H9 (cell line): ENCODE results near the gene CSF1R. TPM values are rescaled to one million over a fixed set of nuclear protein-coding genes. Genes with fewer than 3 reads are reported as not detected.

Experiments
- DNase-seq: peaks from one replicate; pipeline ENCODE4 v3.0.0-alpha.2; 2017
- H2AFZ ChIP-seq: one replicate; pipeline ENCODE4 v1.6.1; 2013; ENCODE audit warnings: mild to moderate bottlenecking, low read length, control low read depth, moderate library complexity
- H2AK5ac ChIP-seq: 2 replicates; pipeline ENCODE4 v1.6.1; 2013; ENCODE audit warnings: low read length, control low read depth, mixed read lengths; ENCODE audit not compliant: insufficient read length
- H2BK120ac ChIP-seq: one replicate; pipeline ENCODE4 v1.6.1; 2013; ENCODE audit warnings: low read depth, mild to moderate bottlenecking, low read length, control low read depth, inconsistent platforms; ENCODE audit not compliant: poor library complexity, severe bottlenecking
- H2BK12ac ChIP-seq: 2 replicates; pipeline ENCODE4 v1.6.1; 2013; ENCODE audit warnings: low read length, control low read depth, mixed read lengths, low read depth; ENCODE audit not compliant: insufficient read length
- H2BK15ac ChIP-seq: 2 replicates; pipeline ENCODE4 v1.6.1; 2013; ENCODE audit warnings: low read depth, low read length, control low read depth
- H2BK20ac ChIP-seq: one replicate; pipeline ENCODE4 v1.6.1; 2013; ENCODE audit warnings: low read depth, mild to moderate bottlenecking, low read length, control low read depth, inconsistent platforms; ENCODE audit not compliant: poor library complexity, severe bottlenecking
- H2BK5ac ChIP-seq: 2 replicates; pipeline ENCODE4 v1.6.1; 2013; ENCODE audit warnings: low read length, control low read depth, mixed read lengths; ENCODE audit not compliant: insufficient read length
- H3K14ac ChIP-seq: 2 replicates; pipeline ENCODE4 v1.6.1; 2013; ENCODE audit warnings: low read length, control low read depth; ENCODE audit not compliant: insufficient read depth
- H3K18ac ChIP-seq: 2 replicates; pipeline ENCODE4 v1.6.1; 2013; ENCODE audit warnings: low read depth, mild to moderate bottlenecking, mixed read lengths, low read length, control low read depth; ENCODE audit not compliant: insufficient read length
- H3K23ac ChIP-seq: 2 replicates; pipeline ENCODE4 v1.6.1; 2013; ENCODE audit warnings: low read length, control low read depth, mixed read lengths, low read depth; ENCODE audit not compliant: insufficient read length
- H3K23me2 ChIP-seq: 2 replicates; pipeline ENCODE4 v1.6.1; 2013; ENCODE audit warnings: low read depth, mild to moderate bottlenecking, mixed read lengths, low read length, control low read depth; ENCODE audit not compliant: insufficient read length, poor library complexity, severe bottlenecking
- H3K27ac ChIP-seq: 2 replicates; pipeline ENCODE4 v1.5.1; 2013; ENCODE audit warnings: low read length, control low read depth, mixed read lengths, low read depth; ENCODE audit not compliant: insufficient read length
- H3K27me3 ChIP-seq: 2 replicates; pipeline ENCODE4 v1.6.1; 2013; ENCODE audit warnings: low read length, control low read depth, inconsistent platforms; ENCODE audit not compliant: insufficient read depth
- H3K4ac ChIP-seq: 2 replicates; pipeline ENCODE4 v1.6.1; 2013; ENCODE audit warnings: low read depth, mild to moderate bottlenecking, control low read depth, inconsistent platforms, low read length, moderate library complexity
- H3K4me1 ChIP-seq: 2 replicates; pipeline ENCODE4 v1.6.1; 2013; ENCODE audit warnings: low read length, control low read depth, inconsistent platforms; ENCODE audit not compliant: insufficient read depth
- H3K4me2 ChIP-seq: 2 replicates; pipeline ENCODE4 v1.6.1; 2013; ENCODE audit warnings: low read length, control low read depth, mixed read lengths; ENCODE audit not compliant: insufficient read length, insufficient read depth
- H3K56ac ChIP-seq: 2 replicates; pipeline ENCODE4 v1.6.1; 2013; ENCODE audit warnings: low read depth, mild to moderate bottlenecking, mixed read lengths, low read length, control low read depth; ENCODE audit not compliant: insufficient read length
- H3K79me1 ChIP-seq: 2 replicates; pipeline ENCODE4 v1.6.1; 2013; ENCODE audit warnings: low read depth, mild to moderate bottlenecking, moderate library complexity, low read length, control low read depth, inconsistent platforms; ENCODE audit not compliant: insufficient read depth, poor library complexity, severe bottlenecking
- H3K79me2 ChIP-seq: 2 replicates; pipeline ENCODE4 v1.6.1; 2013; ENCODE audit warnings: low read length, control low read depth, inconsistent platforms; ENCODE audit not compliant: insufficient read depth
- H3K9ac ChIP-seq: 2 replicates; pipeline ENCODE4 v1.6.1; 2013; ENCODE audit warnings: low read length, control low read depth, mixed read lengths; ENCODE audit not compliant: insufficient read length; ENCODE audit errors: extremely low read depth
- H3K9me3 ChIP-seq: one replicate; pipeline ENCODE4 v1.6.1; 2013; ENCODE audit warnings: low read depth, low read length, inconsistent platforms; ENCODE audit not compliant: control insufficient read depth
- H3T11ph ChIP-seq: one replicate; pipeline ENCODE4 v1.6.1; 2013; ENCODE audit warnings: mild to moderate bottlenecking, low read length, control low read depth, inconsistent platforms
- H4K20me1 ChIP-seq: one replicate; pipeline ENCODE4 v1.6.1; 2013; ENCODE audit not compliant: control insufficient read depth, insufficient read length, insufficient read depth
- H4K5ac ChIP-seq: 2 replicates; pipeline ENCODE4 v1.6.1; 2013; ENCODE audit warnings: low read depth, mild to moderate bottlenecking, mixed read lengths, low read length, control low read depth; ENCODE audit not compliant: insufficient read length
- H4K8ac ChIP-seq: replicated peaks from 2 replicates; pipeline ENCODE4 v1.6.1; 2013; ENCODE audit warnings: low read length, control low read depth, mixed read lengths, low read depth; ENCODE audit not compliant: insufficient read length
- H4K91ac ChIP-seq: 2 replicates; pipeline ENCODE4 v1.6.1; 2013; ENCODE audit warnings: low read depth, mild to moderate bottlenecking, moderate library complexity, mixed read lengths, low read length, control low read depth; ENCODE audit not compliant: insufficient read length
- H3K27ac Mint-ChIP-seq, 3 experiments: 2 replicates in 2 of 3; 3 replicates in 1 of 3; pipeline ENCODE4 v1.8.0; 2020 to 2021; ENCODE audit warnings: mixed read lengths in 3 of 3, mild to moderate bottlenecking in 1 of 3, moderate library complexity in 1 of 3
- H3K27me3 Mint-ChIP-seq: 2 replicates; pipeline ENCODE4 v1.8.0; 2021; ENCODE audit warnings: low read depth, mild to moderate bottlenecking, moderate library complexity, mixed read lengths
- H3K36me3 Mint-ChIP-seq, 3 experiments: 2 replicates in 2 of 3; 3 replicates in 1 of 3; pipeline ENCODE4 v1.8.0; 2020 to 2021; ENCODE audit warnings: low read depth in 3 of 3, mixed read lengths in 3 of 3; ENCODE audit not compliant: insufficient read depth in 1 of 3
- H3K4me1 Mint-ChIP-seq, 2 experiments: 2 replicates each; pipeline ENCODE4 v1.8.0; 2020; ENCODE audit warnings: mixed read lengths in 2 of 2
- H3K4me3 Mint-ChIP-seq, 2 experiments: 2 replicates in 1 of 2; 3 replicates in 1 of 2; pipeline ENCODE4 v1.8.0; 2020 to 2021; ENCODE audit warnings: mild to moderate bottlenecking in 2 of 2, mixed read lengths in 2 of 2, moderate library complexity in 1 of 2
- H3K9me3 Mint-ChIP-seq, 2 experiments: 2 replicates in 1 of 2; 3 replicates in 1 of 2; pipeline ENCODE4 v1.8.0; 2020; ENCODE audit warnings: mild to moderate bottlenecking in 2 of 2, mixed read lengths in 2 of 2, moderate library complexity in 1 of 2
- WGBS: extraction: QIAGEN DNeasy Blood & Tissue Kit; methylation state at CpG from one replicate; pipeline ENCODE4 v1.1.7; 2013; ENCODE audit warnings: missing lambda C conversion rate, low lambda C conversion rate, mixed read lengths; ENCODE audit not compliant: insufficient read length; ENCODE audit errors: extremely low coverage; 5-methylcytosine and 5-hydroxymethylcytosine counted together
- total RNA-seq: library from RNA; stranded (reverse); gene quantifications from 2 replicates; pipeline ENCODE4 v1.2.1, GENCODE V29; 2021
- TF ChIP-seq, protein P1 (sequence below): fragments of 200-600 bp; sonication (generic); conservative IDR thresholded peaks from 3 replicates; pipeline ENCODE4 v1.8.0; 2021; ENCODE audit warnings: antibody characterized with exemption, mild to moderate bottlenecking

Gene CSF1R
- total RNA-seq, 1 experiment from 2014 or later: 0.13 TPM

DNA sequence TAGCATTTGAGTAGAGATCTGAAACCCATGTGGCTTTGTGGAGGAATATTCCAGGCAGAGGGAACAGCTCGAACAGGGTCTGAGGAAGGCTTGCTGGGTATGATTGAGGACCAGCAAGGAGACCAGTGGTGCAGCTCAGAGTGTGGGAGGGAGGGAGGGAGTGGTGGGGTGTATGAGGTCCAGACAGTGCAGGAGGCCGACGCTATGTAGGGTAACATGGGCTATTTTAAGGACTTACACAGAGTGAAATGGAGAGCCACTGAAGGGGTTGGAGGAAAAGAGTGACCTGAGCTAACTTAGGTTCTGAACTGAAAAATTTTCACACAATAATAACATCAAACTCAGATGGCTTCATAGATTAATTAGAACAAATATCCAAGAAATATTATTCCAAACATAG lies 43.9 kb downstream of the CSF1R start:
- H4K5ac ChIP-seq: no peak overlapping the region
- TF ChIP-seq, protein P1, sequence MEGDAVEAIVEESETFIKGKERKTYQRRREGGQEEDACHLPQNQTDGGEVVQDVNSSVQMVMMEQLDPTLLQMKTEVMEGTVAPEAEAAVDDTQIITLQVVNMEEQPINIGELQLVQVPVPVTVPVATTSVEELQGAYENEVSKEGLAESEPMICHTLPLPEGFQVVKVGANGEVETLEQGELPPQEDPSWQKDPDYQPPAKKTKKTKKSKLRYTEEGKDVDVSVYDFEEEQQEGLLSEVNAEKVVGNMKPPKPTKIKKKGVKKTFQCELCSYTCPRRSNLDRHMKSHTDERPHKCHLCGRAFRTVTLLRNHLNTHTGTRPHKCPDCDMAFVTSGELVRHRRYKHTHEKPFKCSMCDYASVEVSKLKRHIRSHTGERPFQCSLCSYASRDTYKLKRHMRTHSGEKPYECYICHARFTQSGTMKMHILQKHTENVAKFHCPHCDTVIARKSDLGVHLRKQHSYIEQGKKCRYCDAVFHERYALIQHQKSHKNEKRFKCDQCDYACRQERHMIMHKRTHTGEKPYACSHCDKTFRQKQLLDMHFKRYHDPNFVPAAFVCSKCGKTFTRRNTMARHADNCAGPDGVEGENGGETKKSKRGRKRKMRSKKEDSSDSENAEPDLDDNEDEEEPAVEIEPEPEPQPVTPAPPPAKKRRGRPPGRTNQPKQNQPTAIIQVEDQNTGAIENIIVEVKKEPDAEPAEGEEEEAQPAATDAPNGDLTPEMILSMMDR: no peak
- H3K23ac ChIP-seq: no peak overlapping the region
- no peak overlapping the region for H3K27ac Mint-ChIP-seq
- H3K23me2 ChIP-seq: no peaks in the 10 kb centered on the region
- H3K36me3 Mint-ChIP-seq: peaks cover 22 to 87% (median 71%) of the 10 kb centered on the region in 3 experiments; a peak in 6 of 7 replicates
- no peak overlapping the region for H2BK120ac ChIP-seq
- no peak overlapping the region for H3K27ac ChIP-seq
- H4K8ac ChIP-seq: no peak overlapping the region
- H3K9me3 Mint-ChIP-seq: no peaks in the 10 kb centered on the region
- no peaks in the 10 kb centered on the region for H3K27me3 Mint-ChIP-seq
- no peak overlapping the region for H3K9ac ChIP-seq
- no peak overlapping the region for H2AK5ac ChIP-seq
- H3K4me1 ChIP-seq: no peaks in the 10 kb centered on the region; the same call in 1 of the 2 replicates
- no peak for DNase-seq
- H4K91ac ChIP-seq: no peak overlapping the region
- H2BK15ac ChIP-seq: no peak overlapping the region
- H3T11ph ChIP-seq: no peak overlapping the region
- no peak overlapping the region for H3K18ac ChIP-seq
- H2BK20ac ChIP-seq: no peak overlapping the region
- no peak overlapping the region for H3K4me2 ChIP-seq
- H3K79me1 ChIP-seq: no peaks in the 10 kb centered on the region
- no peaks in the 10 kb centered on the region for H3K79me2 ChIP-seq
- no peak overlapping the region for H3K4ac ChIP-seq
- no peak overlapping the region for H3K4me3 Mint-ChIP-seq
- H3K14ac ChIP-seq: no peak overlapping the region
- H2BK5ac ChIP-seq: no peak overlapping the region
- no peaks in the 10 kb centered on the region for H3K9me3 ChIP-seq
- H3K56ac ChIP-seq: no peak overlapping the region
- H3K4me1 Mint-ChIP-seq: peaks cover 5 to 11% of the 10 kb centered on the region in 2 experiments
- no CpG with 5 or more reads among the region's 3 CpGs for WGBS
- H3K27me3 ChIP-seq: no peaks in the 10 kb centered on the region
- no peak overlapping the region for H2BK12ac ChIP-seq
- H2AFZ ChIP-seq: no peak overlapping the region
- no peaks in the 10 kb centered on the region for H4K20me1 ChIP-seq
